Measurements from ENCODE around the gene ADGRG3.
A peak's percentile ranks its signal among the peaks of the same experiment; 100 is the strongest.

The ADGRG3 gene

DNA sequence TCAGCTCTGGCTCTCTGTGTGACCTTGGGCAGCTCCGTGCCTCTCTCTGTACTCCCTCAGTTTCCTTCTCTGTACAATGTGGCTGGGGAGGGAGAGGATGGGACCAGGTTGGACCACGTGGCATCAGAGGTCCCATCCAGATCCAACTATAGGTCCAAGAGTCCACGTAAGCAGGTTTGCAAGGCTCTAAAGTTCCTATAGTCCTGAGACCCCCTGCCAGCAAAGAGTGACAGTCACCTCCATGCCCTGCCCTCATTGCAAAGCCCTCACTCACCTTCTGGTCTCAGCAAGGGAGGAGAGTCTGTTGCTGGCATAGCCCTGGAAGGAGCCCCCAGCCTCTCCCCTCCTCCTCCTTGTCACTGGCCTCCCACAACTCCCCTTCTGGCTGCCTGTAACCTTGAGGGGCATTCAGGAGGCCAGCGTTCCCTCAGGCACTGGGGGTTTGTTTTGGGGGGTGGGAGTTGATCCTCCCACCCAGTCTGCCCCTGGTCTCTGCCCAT lies 20.4 kb downstream of the ADGRG3 start:
- H3K4me3 ChIP-seq (ENCODE audit: low read length) = peak overlapping the region; percentile 61
- no peak for DNase-seq (ENCODE audit: low read depth, low spot score)

DNA sequence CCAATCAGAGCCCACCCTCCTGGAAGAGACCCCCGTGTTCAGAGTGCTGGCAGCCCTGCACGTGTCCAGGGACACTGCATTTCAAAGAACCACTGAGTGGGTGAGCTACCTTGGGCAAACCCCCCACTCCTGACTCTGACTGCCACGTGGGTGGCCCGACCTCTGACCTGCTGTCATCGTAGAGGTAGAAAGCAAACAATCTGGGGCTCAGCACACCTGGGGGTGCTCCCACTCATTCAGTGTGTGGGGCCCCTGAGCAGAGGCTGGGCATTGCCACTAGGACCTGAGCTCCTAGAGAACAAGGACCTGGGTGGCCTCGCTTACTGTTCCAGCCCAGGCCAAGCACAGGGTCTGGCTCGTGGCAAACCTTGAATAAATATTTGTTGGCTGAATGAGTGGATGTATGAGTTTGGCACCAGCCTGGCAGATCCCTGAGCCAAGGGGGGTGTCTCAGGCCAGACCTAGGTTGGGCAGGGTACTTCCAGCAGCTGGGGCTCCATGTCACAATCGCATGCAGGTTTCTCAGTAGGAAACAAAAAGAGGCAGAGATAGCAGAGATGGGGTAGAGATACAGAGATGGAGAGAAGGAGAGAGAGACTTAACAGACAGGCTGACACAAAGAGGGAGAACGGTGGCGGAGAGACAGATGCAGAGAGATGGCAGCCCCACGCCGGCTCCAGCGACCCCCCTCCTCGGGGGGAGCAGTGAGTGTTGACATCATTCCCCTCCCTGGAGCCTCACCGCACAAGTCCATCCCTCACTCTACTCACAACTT lies 21.1 kb downstream of the ADGRG3 start:
- DNase-seq (ENCODE audit: low read depth, low spot score) = no peak
- H3K4me3 ChIP-seq (ENCODE audit: low read length) = peak overlapping the region; percentile 61

DNA sequence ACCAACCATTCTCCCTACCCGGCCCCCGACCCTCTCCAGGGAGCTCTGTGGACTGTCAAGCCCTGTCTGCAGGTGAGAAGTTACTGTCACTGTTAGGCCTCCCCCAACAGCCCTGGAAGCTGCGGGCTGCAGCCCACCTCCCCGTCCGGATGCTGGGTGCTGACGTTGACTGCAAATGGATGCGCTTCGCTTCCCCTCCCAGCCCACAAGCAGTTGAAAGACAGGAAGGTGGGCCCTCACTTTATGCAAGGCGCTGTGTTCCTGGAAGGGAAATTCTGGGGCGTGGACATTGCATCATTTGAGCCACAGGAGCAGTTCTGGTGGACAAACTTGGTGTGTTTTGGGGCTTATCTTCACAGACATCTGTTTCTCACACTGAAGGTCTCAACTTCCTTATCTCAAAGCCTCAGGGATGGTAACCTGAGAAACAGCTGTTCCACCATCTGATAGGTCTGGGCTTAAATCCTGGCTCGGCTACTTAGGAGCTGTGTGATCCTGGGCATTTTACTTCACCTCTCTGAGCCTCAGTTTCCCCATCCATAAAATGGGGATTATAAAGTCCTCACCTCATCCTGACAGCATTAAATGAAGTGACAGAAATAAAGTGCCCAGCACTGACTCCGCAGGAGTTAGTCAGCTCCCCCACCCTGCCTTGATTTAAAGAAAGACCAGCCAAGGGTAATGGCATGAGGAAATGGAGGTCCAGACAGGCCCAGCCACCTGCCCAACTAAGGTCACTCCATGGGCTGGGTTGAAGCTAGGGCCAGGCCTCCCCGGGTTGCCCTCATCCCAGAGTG lies 21.9 kb downstream of the ADGRG3 start:
- peak; percentile 97 for DNase-seq (ENCODE audit: low read depth, low spot score)
- H3K4me3 ChIP-seq (ENCODE audit: low read length) = peak overlapping the region; percentile 61

DNA sequence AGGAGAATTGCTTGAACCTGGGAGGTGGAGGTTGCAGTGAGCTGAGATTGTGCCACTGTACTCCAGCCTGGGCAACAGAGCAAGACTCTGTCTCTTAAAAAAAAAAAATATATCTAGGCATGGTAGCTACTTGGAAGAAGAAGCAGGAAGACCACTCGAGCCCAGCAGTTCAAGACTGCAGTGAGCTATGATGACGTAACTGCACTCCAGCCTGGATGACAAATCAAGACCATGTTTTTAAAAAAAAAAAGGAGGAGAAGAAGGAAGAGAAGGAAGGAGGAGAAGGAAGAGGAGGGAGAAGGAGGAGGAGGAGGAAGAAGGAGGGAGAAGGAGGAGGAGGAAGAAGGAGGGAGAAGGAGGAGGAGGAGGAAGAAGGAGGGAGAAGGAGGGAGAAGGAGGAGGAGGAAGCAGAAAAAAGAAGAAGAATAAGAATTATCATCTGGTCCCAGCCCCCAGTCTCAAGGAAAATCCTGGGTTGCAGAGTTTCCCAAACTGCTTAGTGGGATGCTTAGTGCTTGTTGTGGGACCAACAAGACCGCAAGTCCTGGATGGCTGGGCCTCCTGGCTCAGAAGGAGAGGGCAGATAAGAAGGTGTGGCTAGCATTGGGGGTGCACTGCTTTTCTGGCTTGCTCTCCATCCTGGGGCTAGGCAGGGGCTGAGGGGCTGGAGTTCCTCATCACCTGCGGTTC lies 22.8 kb downstream of the ADGRG3 start:
- H3K4me3 ChIP-seq (ENCODE audit: low read length) = no peak overlapping the region
- no peak for DNase-seq (ENCODE audit: low read depth, low spot score)

DNA sequence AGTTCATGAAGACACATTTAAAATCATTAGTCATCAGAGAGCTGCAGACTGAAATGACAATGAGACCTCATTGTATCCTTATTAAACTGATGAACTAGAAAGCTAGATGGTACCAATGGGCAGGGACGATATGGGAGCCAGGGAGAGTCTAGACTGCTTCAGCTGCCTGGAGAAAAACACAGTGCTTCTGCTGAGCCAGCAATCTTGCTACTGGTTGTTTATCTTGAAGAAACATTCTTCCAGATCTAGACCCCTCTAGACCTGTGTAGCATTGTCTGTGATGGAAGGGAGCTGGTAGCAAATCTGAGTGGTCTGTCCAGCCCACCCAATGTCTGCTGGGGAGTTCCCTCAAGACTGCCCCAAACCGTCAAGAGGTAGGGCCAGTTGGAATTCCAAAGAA lies 24.5 kb downstream of the ADGRG3 start:
- DNase-seq (ENCODE audit: low read depth, low spot score) = no peak
- H3K4me3 ChIP-seq (ENCODE audit: low read length) = no peak overlapping the region

DNA sequence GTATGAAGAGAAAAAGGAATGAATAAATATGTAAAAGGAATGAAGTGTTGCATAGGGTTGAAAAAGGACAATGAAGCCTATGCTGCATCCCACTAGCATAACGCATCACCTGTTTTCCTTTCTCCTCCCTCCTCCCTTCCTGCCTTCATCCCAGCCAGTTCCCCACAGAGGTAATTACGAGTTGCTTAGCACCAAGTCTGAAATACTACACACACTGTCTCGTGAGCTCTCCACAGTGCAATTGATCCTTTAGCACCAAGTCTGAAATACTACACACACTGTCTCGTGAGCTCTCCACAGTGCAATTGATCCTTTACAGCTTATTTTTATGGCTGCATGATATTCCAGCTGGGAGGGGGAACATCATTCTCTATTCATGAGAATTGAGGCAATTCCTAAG lies 25.4 kb downstream of the ADGRG3 start:
- DNase-seq (ENCODE audit: low read depth, low spot score) = no peak
- no peak overlapping the region for H3K4me3 ChIP-seq (ENCODE audit: low read length)

DNA sequence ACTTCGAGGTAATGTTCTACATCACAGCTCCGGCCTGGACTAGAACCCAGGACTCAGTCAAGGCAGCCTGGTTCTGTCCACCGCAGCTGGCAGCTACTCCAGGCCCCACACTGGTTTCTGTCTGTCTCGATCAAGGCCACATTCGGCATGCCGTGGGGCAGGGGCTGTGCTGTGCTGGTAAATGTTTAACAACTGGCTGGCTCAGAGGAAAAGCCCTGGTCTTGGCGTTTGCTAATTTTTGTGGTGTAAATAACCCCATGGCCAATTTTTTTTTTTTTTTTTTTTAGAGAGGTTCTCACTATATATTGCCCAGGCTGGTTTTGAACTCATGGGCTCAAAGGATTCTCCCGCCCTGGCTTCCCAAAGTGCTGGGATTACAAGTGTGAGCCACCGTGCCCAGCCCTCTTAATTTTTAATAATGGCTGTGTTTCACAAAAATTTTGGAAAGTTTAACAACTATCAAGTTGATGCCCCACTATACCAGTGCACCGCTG lies 26.2 kb downstream of the ADGRG3 start:
- H3K4me3 ChIP-seq (ENCODE audit: low read length) = peak overlapping the region; percentile 49
- DNase-seq (ENCODE audit: low read depth, low spot score) = no peak

DNA sequence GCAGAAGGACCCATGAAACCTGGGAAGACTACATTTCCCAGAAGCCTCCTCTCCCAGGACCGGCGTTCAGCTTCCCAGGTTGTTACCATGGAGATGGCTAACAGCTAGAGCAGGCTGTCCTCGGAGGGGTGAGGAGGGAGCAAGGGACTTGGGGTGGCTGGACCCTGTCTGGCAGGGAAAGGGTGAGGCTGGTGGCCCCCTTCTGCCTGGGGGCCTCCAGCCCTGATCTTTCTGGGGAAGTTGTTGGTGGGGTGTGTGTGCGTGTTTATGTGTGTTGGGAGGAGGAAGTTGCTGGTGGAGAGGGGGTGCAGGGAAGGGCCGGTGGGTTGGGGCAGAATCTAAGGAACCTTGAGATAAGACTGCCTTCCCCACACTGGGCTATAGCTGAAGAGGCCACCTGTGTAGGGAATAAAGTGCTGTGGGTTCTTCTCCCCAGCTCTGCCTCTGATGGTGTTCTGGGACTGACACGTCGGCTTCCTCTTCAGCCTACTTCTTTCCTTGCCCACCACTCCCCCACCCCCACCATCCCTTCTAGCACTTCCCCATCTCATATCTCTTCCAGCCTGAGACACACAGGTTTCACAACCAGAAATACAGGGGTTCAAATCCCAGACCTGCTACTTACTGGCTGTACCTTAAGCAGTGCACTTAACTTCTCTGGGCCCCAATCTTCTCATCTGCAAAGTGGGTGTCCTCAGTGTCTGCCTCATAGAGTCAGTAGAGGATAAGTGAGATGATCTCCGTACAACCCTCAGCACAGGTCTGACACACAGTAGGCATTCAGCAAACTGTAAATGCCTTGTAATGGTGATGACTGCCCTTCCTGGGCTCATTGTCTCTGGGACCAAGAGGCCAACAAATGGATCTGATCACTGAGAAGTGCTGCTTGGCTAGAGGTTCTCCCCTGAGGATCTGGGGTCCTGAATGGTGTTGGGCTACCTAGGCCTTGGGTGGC lies 26.9 kb downstream of the ADGRG3 start, which contains the start of gene DRC7:
Gene DRC7 (plus strand): TSS at position 82 of the 955 bp plus-strand sequence. CDS start 3,144 bp downstream, outside the sequence.
- peak; percentile 71 for DNase-seq (ENCODE audit: low read depth, low spot score)
- H3K4me3 ChIP-seq (ENCODE audit: low read length) = peak within 1 kb of the TSS; percentile 49

DNA sequence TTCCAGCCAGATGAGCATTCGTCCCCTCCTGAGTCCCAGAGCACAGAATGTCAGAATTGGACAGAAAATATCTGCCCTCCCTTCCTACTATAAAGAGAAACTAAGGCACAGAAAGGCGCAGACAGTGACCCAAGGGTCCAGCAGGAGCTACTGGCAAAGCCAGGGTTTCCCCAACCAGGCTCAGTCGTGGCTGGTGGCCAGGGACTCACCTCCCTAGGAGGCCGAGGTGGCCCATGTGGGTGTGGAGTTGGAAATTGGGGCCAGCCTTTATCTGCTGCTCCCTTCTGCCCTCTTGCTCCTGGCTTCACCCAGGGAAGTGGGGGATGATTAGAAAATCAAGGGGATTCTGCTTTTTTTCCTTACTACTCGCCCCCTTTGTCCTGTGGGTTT lies 27.6 kb downstream of the ADGRG3 start:
- no peak for DNase-seq (ENCODE audit: low read depth, low spot score)
- H3K4me3 ChIP-seq (ENCODE audit: low read length) = no peak overlapping the region

DNA sequence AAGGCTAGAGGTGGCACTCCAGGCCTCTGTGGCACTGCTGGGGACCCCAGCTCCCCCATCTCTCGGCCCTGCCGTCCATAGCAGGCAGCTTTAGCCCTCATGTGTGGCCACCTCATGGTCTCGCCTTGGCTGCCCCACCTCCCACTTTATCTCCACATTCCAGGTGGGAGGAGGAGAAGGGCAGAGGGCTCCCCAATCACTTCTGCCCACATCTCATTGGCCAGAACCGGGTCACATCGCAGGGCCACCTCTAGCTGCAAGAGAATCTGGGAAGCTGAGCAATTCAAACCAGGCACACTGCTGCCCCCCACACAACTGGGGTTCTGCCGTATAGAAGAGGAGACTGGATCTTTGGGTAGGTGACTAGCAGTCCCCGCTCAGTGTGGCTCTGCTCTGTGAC lies 28.1 kb downstream of the ADGRG3 start:
- H3K4me3 ChIP-seq (ENCODE audit: low read length) = no peak overlapping the region
- DNase-seq (ENCODE audit: low read depth, low spot score) = no peak

DNA sequence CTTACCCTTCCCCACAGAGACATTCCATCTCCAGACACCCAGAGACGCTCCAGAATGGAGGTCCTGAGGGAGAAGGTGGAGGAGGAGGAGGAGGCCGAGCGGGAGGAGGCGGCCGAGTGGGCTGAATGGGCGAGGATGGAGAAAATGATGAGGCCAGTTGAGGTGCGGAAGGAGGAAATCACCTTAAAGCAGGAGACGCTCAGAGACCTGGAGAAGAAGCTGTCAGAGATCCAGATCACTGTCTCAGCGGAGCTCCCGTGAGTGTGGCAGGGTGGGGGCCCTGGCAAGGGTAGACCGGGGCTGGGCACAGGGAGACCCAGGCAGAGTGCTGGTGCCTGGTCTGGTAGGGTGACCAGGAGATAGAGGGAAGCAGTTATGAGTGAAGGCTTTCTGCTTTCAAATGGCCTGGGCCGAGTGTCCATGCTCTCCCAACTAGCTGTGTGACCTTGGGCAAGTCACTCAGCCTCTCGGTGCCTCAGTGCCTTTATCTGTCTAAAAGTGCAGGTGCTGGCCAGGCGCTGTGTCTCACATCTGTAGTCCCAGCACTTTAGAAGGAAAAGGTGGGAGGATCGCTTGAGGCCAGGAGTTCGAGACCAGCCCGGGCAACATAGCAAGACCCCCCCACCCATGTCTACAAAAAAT lies 29.9 kb downstream of the ADGRG3 start:
- no peak for DNase-seq (ENCODE audit: low read depth, low spot score)
- H3K4me3 ChIP-seq (ENCODE audit: low read length) = no peak overlapping the region

DNA sequence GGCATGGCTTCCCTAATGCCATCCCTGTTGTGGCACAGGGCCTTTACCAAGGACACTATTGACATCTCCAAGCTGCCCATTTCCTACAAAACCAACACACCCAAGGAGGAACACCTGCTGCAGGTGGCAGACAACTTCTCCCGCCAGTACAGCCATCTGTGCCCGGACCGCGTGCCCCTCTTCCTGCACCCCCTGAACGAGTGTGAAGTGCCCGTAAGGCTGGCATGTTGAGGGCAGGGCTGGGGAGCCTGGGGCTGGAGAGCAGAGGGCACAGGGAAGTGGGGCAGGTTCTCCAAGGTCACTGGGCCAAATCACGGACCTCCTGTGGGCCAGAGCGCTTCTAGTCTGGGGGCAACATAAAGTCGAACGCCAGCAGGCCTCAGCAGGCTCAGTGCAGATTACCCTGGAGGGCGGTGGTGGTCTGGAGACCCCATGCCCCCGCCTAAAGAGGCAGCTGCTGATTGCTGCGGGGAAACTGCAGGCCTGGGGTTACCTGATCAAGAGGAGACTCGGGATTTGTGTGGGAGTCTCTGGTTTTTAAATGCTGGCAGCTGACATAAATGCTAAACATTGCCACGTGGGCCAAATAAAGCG lies 30.8 kb downstream of the ADGRG3 start:
- H3K4me3 ChIP-seq (ENCODE audit: low read length) = no peak overlapping the region
- DNase-seq (ENCODE audit: low read depth, low spot score) = no peak

DNA sequence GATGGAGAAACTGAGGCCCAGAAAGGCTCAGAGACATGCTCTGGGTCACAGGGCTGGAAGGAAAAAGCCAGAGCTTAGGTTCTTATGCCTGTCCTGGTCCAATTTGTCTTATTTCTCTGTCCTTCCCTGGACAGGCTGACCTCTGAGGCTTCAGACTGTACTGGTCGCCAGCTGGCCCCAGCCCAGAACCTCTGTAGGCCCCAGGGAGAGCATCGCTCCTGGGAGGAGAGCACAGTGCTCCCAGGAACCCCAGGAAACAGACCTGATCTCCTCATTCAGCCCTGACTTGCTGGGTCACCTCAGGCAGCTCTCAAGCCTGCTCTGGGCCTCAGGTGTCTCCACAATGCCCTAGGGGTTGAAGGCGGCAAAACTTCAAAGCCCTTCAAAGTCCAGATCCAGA lies 31.4 kb downstream of the ADGRG3 start:
- DNase-seq (ENCODE audit: low read depth, low spot score) = no peak
- H3K4me3 ChIP-seq (ENCODE audit: low read length) = no peak overlapping the region

DNA sequence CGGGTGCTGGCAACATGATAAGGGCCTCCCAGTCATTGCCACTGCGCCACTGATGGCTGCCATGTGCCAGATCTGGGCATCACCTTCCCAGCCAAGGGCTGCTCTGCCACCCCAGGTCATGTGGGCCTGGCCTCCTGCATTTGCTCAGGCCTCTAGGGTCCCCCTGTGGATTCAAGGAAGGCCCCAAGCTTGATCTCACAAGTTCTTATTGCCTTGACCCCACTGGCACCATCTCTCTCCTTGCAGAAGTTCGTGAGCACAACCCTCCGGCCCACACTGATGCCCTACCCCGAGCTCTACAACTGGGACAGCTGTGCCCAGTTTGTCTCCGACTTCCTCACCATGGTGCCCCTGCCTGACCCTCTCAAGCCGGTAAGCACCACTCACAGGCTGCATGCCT lies 31.8 kb downstream of the ADGRG3 start:
- DNase-seq (ENCODE audit: low read depth, low spot score) = no peak
- H3K4me3 ChIP-seq (ENCODE audit: low read length) = no peak overlapping the region

DNA sequence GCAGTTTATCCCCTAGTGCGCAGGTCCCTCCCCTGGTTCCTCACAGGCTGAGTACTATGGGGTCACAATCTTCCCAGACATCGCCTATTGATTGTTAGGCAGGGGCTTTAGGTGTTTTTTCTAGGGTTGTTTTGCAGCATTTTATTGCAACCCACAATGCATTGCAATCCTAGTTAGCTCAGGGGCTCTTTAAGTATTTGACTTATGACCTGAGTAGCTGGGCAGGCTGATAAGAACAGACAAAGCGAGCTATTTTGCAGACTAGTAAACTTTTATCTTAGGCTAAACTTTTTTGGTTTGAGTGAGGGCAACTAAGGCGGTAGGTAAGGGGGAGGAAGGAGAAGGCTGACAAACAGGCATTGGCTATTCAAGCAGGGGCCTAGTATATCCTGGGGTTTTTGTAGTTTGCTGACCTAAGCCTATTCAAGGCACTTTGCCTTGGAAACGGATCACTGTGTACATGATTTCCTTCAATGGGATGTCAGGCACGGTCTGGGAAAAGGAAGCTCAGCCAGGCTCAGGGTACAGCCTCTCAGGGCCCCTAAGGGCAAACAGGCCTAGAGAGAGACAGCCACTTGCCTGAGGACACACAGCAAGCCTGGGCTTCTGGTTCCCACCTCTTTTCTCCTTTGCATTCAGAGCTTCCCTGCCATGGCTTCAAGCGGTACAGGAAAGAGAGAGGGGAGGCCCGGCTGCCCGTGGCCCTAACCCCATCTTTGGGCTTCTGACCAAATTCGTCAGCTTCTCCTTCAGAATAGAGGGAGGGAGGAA lies 32.9 kb downstream of the ADGRG3 start:
- no peak for DNase-seq (ENCODE audit: low read depth, low spot score)
- H3K4me3 ChIP-seq (ENCODE audit: low read length) = no peak overlapping the region

DNA sequence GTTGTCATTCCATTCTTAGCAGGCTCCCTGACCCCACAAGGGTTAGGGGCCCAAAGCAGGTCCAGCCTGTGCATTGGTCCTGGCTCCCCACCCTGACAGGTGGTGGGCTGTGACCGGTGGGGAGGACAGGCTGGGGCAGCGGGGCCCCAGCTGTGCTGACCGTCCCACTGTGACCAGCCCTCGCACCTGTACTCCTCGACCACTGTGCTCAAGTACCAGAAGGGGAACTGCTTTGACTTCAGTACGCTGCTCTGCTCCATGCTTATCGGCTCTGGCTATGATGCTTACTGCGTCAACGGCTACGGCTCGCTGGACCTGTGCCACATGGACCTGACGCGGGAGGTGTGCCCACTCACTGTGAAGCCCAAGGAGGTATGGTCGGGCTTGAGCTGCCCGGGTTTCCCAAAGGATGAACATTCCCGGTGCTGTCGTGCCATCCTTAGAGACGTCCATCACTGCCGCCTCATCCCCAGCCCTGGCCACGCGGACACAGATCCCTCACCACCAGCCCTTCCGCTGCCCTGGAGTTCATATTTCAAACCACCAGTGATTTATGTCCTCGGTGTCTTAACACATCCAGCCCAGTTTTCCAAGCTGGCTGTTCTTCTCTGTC lies 33.8 kb downstream of the ADGRG3 start:
- H3K4me3 ChIP-seq (ENCODE audit: low read length) = no peak overlapping the region
- DNase-seq (ENCODE audit: low read depth, low spot score) = no peak
